ENCODE measurements around the gene SLC30A4. TPM values are rescaled to one million over a fixed set of nuclear protein-coding genes. Genes with fewer than 3 reads are reported as not detected.

Gene SLC30A4
- total RNA-seq, 1 donor from 2014 or later: 2.7 TPM

Other genes with a start within 250 kb of the SLC30A4 start
- 9.7 and 10.7 TPM in 2 replicates for gene GATM, start 144.2 kb downstream of the SLC30A4 start, total RNA-seq
- gene BLOC1S6, start 64.6 kb upstream of the SLC30A4 start, total RNA-seq: 54.4 and 60.0 TPM in 2 replicates
- gene SQOR, start 112.3 kb upstream of the SLC30A4 start, total RNA-seq: 0.43 TPM in 1 of 2 replicates, not detected in the other